ENCODE measurements around the gene GINS1. TPM values are rescaled to one million over a fixed set of nuclear protein-coding genes. Genes with fewer than 3 reads are reported as not detected.

GINS1 gene
- total RNA-seq, 2 experiments from 2014 or later = 31.5 to 32.3 TPM

DNA sequence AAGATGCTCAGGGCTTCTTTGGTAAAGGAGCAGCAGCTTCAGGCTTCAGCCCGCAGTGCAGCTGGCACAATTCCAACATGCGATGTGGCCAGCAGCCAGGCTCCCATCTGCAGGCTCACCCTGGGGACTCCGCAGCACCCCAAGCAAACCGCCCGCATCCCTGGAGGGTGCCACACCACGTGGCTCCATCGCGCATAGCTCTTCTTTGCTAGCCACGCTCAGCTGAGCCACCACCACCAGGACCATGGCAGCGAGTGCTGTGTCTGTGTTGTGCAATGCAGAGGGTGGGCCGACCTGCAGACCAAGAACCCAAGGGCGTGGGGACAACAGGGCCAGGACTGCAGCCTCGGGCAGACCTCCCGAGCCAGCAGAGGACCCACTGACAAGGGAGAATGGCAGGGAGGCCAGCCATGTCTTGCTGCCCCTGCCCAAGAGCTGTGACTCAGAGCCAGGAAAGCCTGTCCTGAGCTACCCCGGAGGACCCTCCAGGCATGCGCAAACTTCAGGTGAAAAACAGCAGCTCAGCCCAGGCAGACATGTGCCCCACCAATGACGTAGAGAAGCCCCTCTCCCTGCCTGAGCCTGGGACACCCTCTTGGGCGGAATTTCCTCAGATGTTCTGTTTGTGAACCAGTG, 87.8 kb downstream of the GINS1 start:
- Mint-ChIP-seq H3K9me3 (no peaks in the 10 kb centered on the region), H3K27me3 (no peaks in the 10 kb centered on the region), H3K36me3 (no peaks in the 10 kb centered on the region), H3K4me3 (no peak overlapping the region), H3K4me1 (ENCODE audit: low read depth) (no peaks in the 10 kb centered on the region), H3K27ac (no peak overlapping the region)
- POLR2A ChIA-PET = no interaction called here
- CTCF ChIA-PET = no interaction called here
- no peak for DNase-seq
- intact Hi-C loops (cut with micrococcal nuclease) = no loop called here

GRCh38 chr20:25496165-25496967, 88.9 kb downstream of the GINS1 start:
- intact Hi-C loops (cut with micrococcal nuclease) = no loop called here
- CTCF ChIA-PET = no interaction called here
- H3K36me3 Mint-ChIP-seq = no peaks in the 10 kb centered on the region
- no peak for DNase-seq
- no peak overlapping the region for H3K4me3 Mint-ChIP-seq
- POLR2A ChIA-PET = no interaction called here
- H3K9me3 Mint-ChIP-seq = no peaks in the 10 kb centered on the region
- no peak overlapping the region for H3K27ac Mint-ChIP-seq
- no peaks in the 10 kb centered on the region for H3K4me1 Mint-ChIP-seq (ENCODE audit: low read depth)
- no peaks in the 10 kb centered on the region for H3K27me3 Mint-ChIP-seq

- H3K4me1 Mint-ChIP-seq (ENCODE audit: low read depth) = no peaks in the 10 kb centered on the region
- ChIA-PET CTCF (no interaction called here), POLR2A (no interaction called here)
- H3K36me3 Mint-ChIP-seq = no peaks in the 10 kb centered on the region
- DNase-seq = no peak
- H3K4me3 Mint-ChIP-seq = no peak overlapping the region
- no peaks in the 10 kb centered on the region for H3K9me3 Mint-ChIP-seq
- H3K27me3 Mint-ChIP-seq = no peaks in the 10 kb centered on the region
- intact Hi-C loops (cut with micrococcal nuclease) = no loop called here
- H3K27ac Mint-ChIP-seq = no peak overlapping the region
Observed at GRCh38 chr20:25496968-25497401, 89.5 kb downstream of the GINS1 start.

DNA sequence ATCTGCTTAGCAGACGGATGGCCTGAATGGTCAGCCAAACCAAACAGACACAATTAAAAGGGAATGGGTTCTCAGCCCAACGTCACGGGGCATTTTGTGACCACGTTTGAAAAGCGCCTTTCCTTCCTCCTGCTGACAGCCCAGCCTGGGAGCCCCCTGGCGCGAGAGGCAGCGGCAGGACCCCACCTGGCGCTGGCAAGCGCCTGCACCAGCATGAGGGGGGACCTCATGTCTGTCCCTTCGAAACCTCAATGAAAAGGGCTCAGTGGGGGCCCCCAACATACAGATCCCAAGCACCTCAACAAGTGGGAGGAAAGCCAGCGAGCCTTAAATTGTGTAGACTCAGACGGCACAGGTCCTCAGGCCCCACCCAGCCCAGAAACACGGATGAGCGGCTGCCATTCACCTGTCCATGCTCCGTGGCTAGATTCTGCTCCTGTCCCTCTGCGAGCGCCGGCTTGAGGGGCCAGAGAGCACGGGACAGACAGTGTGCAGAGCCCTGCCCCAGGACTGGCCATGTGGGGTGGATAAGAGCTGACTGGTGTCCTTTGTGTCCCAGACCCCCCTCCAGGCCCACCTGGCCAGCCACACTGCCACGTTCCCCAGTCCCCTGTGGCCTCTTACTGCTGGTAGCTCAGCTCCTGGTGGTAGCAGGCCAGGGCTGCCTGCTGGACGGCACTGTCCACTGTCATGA, 90.3 kb downstream of the GINS1 start:
- CTCF ChIA-PET = no interaction called here
- H3K27ac Mint-ChIP-seq = no peak overlapping the region
- H3K27me3 Mint-ChIP-seq = no peaks in the 10 kb centered on the region
- H3K9me3 Mint-ChIP-seq = no peaks in the 10 kb centered on the region
- H3K4me3 Mint-ChIP-seq = no peak overlapping the region
- POLR2A ChIA-PET = no interaction called here
- intact Hi-C loops (cut with micrococcal nuclease) = no loop called here
- DNase-seq = no peak
- H3K36me3 Mint-ChIP-seq = no peaks in the 10 kb centered on the region
- H3K4me1 Mint-ChIP-seq (ENCODE audit: low read depth) = no peaks in the 10 kb centered on the region

Other genes with a start within 250 kb of the GINS1 start
- 10 to 100 TPM; 48.5 to 51.0 TPM for gene ENTPD6, start 212.0 kb upstream of the GINS1 start, total RNA-seq
- gene PYGB, start 159.6 kb upstream of the GINS1 start, total RNA-seq = 10 to 100 TPM; 23.4 to 24.0 TPM
- 10 to 100 TPM; 22.3 to 24.1 TPM for gene ABHD12, start 16.8 kb upstream of the GINS1 start, total RNA-seq
- gene NINL, start 177.9 kb downstream of the GINS1 start, total RNA-seq = 1 to 10 TPM; 2.7 to 3.9 TPM
- gene NANP, start 216.3 kb downstream of the GINS1 start, total RNA-seq = 1 to 10 TPM; 6.5 to 7.3 TPM

Data from activated CD4-positive, alpha-beta memory T cell treated with anti-CD3 and anti-CD28 coated beads for 36 hours (primary cell).